Neural progenitor cell (in vitro differentiated cells): ENCODE results near the gene POLR3A.

ENCODE experiments used
- EZH2 ChIP-seq: fragments of 200-600 bp; sonication (generic); IDR thresholded peaks from 2 replicates; pipeline ENCODE4 v1.6.1; 2017; ENCODE audit warnings: antibody characterized with exemption, mild to moderate bottlenecking, moderate library complexity
- TF ChIP-seq, protein P1 (sequence below): fragments of 200-600 bp; sonication (generic); IDR thresholded peaks from 2 replicates; pipeline ENCODE4 v1.5.1; 2017; ENCODE audit warnings: antibody characterized with exemption, mild to moderate bottlenecking

DNA sequence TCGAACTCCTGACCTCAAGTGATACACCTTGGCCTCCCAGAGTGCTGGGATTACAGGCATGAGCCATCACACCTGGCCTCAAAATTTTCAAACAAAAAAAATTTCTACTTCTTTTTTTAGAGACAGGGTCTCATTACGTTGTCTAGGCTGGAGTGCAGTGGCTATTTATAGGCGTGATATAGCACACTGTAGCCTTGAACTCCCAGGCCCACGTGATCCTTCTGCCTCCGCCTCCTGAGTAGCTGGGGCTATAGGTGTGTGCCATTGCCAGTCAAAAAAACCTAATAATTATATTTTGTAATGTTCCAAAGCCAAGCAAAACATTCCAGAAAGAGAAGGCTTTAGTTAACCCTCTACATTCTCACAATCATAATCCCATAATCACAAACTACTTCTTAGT, 13.8 kb downstream of the POLR3A start:
- TF ChIP-seq, protein P1, sequence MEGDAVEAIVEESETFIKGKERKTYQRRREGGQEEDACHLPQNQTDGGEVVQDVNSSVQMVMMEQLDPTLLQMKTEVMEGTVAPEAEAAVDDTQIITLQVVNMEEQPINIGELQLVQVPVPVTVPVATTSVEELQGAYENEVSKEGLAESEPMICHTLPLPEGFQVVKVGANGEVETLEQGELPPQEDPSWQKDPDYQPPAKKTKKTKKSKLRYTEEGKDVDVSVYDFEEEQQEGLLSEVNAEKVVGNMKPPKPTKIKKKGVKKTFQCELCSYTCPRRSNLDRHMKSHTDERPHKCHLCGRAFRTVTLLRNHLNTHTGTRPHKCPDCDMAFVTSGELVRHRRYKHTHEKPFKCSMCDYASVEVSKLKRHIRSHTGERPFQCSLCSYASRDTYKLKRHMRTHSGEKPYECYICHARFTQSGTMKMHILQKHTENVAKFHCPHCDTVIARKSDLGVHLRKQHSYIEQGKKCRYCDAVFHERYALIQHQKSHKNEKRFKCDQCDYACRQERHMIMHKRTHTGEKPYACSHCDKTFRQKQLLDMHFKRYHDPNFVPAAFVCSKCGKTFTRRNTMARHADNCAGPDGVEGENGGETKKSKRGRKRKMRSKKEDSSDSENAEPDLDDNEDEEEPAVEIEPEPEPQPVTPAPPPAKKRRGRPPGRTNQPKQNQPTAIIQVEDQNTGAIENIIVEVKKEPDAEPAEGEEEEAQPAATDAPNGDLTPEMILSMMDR, result no peak
- TF ChIP-seq EZH2, result no peak
